WTC11 (cell line): ENCODE data around the gene TENT4B.

Source experiments
- ATF2 ChIP-seq: sonication (generic); formaldehyde crosslinking; IDR thresholded peaks from 2 replicates; pipeline ENCODE4 v1.8.1; 2022; ENCODE audit warnings: low read depth, missing genetic modification reagents, borderline replicate concordance
- CTCF ChIP-seq: fragments of 200-600 bp; IDR thresholded peaks from 2 replicates; pipeline ENCODE4 v1.8.0; 2022; ENCODE audit warnings: antibody characterized with exemption
- FOXJ3 ChIP-seq: sonication (generic); formaldehyde crosslinking; IDR thresholded peaks from 2 replicates; pipeline ENCODE4 v1.9.0; 2021; ENCODE audit warnings: missing genetic modification reagents, mild to moderate bottlenecking, borderline replicate concordance
- KAT7 ChIP-seq: sonication (generic); formaldehyde crosslinking; IDR thresholded peaks from 2 replicates; pipeline ENCODE4 v1.8.1; 2023; ENCODE audit warnings: missing genetic modification reagents, mild to moderate bottlenecking, borderline replicate concordance
- SMAD4 ChIP-seq: sonication (generic); formaldehyde crosslinking; IDR thresholded peaks from 2 replicates; pipeline ENCODE4 v1.8.0; 2022; ENCODE audit warnings: mild to moderate bottlenecking, missing genetic modification reagents
- ZNF512 ChIP-seq: sonication (generic); formaldehyde crosslinking; IDR thresholded peaks from 2 replicates; pipeline ENCODE4 v1.8.1; 2022; ENCODE audit warnings: missing genetic modification reagents, borderline replicate concordance

- TF ChIP-seq SMAD4 (CRISPR knock-in tag) (no peak), CTCF (no peak), ZNF512 (no peak), ATF2 (CRISPR knock-in tag) (no peak), KAT7 (no peak), FOXJ3 (CRISPR knock-in tag) (no peak)
Observed at GRCh38 chr16:50203681-50204080, 50.6 kb downstream of the TENT4B start.
